Gastroesophageal sphincter (tissue), 4 donors: ENCODE data around the gene E2F2. TPM values are rescaled to one million over a fixed set of nuclear protein-coding genes. Genes with fewer than 3 reads are reported as not detected.

Experiments used
- ATAC-seq: fragments of 150-250 bp; one replicate; pipeline ENCODE4 v1.9.1; 2016; ENCODE audit warnings: mild to moderate bottlenecking, moderate library complexity
- H3K27ac ChIP-seq, 4 donors: fragments of 200-600 bp; sonication (generic) in 3 of 4; 1 replicate in 3 of 4; 2 replicates in 1 of 4; pipeline ENCODE4 v1.5.1; 2016 to 2019
- H3K27me3 ChIP-seq: fragments of 200-600 bp; sonication (generic); one replicate; pipeline ENCODE4 v1.5.1; 2019
- H3K36me3 ChIP-seq, 2 donors: fragments of 200-600 bp; sonication (generic); one replicate each; pipeline ENCODE4 v1.5.1; 2019; ENCODE audit warnings: control low read depth in 1 of 2
- H3K4me1 ChIP-seq, 3 donors: fragments of 200-600 bp; sonication (generic); 1 replicate in 2 of 3; 2 replicates in 1 of 3; pipeline ENCODE4 v1.5.1; 2016 to 2019; ENCODE audit warnings: control low read depth in 2 of 3
- H3K4me3 ChIP-seq, 2 donors: fragments of 200-600 bp; sonication (generic); one replicate each; pipeline ENCODE4 v1.5.1; 2019; ENCODE audit warnings: mild to moderate bottlenecking in 1 of 2, moderate library complexity in 1 of 2
- H3K9me3 ChIP-seq, 3 donors: fragments of 200-600 bp; sonication (generic); one replicate each; pipeline ENCODE4 v1.5.1; 2017 to 2019; ENCODE audit warnings: control low read depth in 2 of 3
- CTCF ChIP-seq, 4 experiments: fragments of 200-600 bp in 2 of 4; fragments of 450-650 bp in 2 of 4; sonication (generic) in 1 of 4; IDR thresholded peaks; one replicate each; pipeline ENCODE4 v1.5.1; 2017 to 2019; ENCODE audit warnings: antibody characterized with exemption in 4 of 4, mild to moderate bottlenecking in 2 of 4, moderate library complexity in 2 of 4
- EP300 ChIP-seq: sonication (generic); formaldehyde crosslinking; IDR thresholded peaks from one replicate; pipeline ENCODE4 v1.6.1; 2017; ENCODE audit warnings: antibody characterized with exemption, mild to moderate bottlenecking
- POLR2A ChIP-seq, 2 donors: fragments of 450-650 bp; IDR thresholded peaks; one replicate each; pipeline ENCODE4 v1.6.1; 2017; ENCODE audit warnings: antibody characterized with exemption in 2 of 2, mild to moderate bottlenecking in 2 of 2, moderate library complexity in 1 of 2
- POLR2AphosphoS5 ChIP-seq: sonication (generic); formaldehyde crosslinking; IDR thresholded peaks from one replicate; pipeline ENCODE4 v1.6.1; 2017; ENCODE audit warnings: antibody characterized with exemption
- WGBS, 2 donors: methylation state at CpG; one replicate each; pipeline ENCODE4 v1.1.5; 2018; ENCODE audit warnings: low coverage in 1 of 2; 5-methylcytosine and 5-hydroxymethylcytosine counted together
- total RNA-seq, 4 donors: library from RNA; depleted of rRNA; stranded (reverse); fragments of >200 nt; gene quantifications; one replicate each; pipeline ENCODE4 v1.1.0, GENCODE V29; 2016

E2F2 gene
- total RNA-seq, 4 donors from 2014 or later: 0.08 to 0.17 TPM; not detected in 2

GRCh38 chr1:23571465-23571864 lies 40.4 kb upstream of the E2F2 start:
- Histone ChIP-seq H3K9me3 (no peaks in the 10 kb centered on the region), H3K36me3 (no peaks in the 10 kb centered on the region), H3K27me3 (no peaks in the 10 kb centered on the region), H3K4me1 (peaks cover 6 to 44% (median 15%) of the 10 kb centered on the region in 3 donors), H3K27ac (no peak overlapping the region), H3K4me3 (no peak overlapping the region)
- ATAC-seq: no peak
- TF ChIP-seq EP300 (no peak), POLR2AphosphoS5 (no peak), POLR2A (IDR thresholded peaks at IDR 0.05) (no peak), CTCF (IDR thresholded peaks at IDR 0.05) (no peak)
- WGBS, 2 donors: 38% methylated on average over 1 of the region's 3 CpGs; no CpG with 5 or more reads in 1 of the 2 donors

- H3K9me3 ChIP-seq: no peaks in the 10 kb centered on the region
- H3K36me3 ChIP-seq: no peaks in the 10 kb centered on the region
- peaks cover 0 to 44% (median 11%) of the 10 kb centered on the region in 3 donors for H3K4me1 ChIP-seq
- TF ChIP-seq POLR2AphosphoS5 (no peak), EP300 (no peak), CTCF (IDR thresholded peaks at IDR 0.05) (no peak), POLR2A (IDR thresholded peaks at IDR 0.05) (no peak)
- no peak for ATAC-seq
- 83 to 92% methylated on average over 3 to 4 of the region's 4 CpGs for WGBS, 2 donors
- no peak overlapping the region for H3K4me3 ChIP-seq
- peak overlapping the region in 1 of 4 donors; percentile 91 for H3K27ac ChIP-seq
- no peaks in the 10 kb centered on the region for H3K27me3 ChIP-seq
Observed at GRCh38 chr1:23570001-23570691, 39.1 kb upstream of the E2F2 start.

- Histone ChIP-seq H3K27ac (peak overlapping the region; percentile 64 to 98 (median 88)), H3K9me3 (no peaks in the 10 kb centered on the region), H3K36me3 (no peaks in the 10 kb centered on the region), H3K4me1 (peaks cover 0 to 56% (median 24%) of the 10 kb centered on the region in 3 donors), H3K27me3 (no peaks in the 10 kb centered on the region), H3K4me3 (peak overlapping the region; percentile 51 to 68)
- TF ChIP-seq POLR2AphosphoS5 (no peak), EP300 (no peak), POLR2A (IDR thresholded peaks at IDR 0.05) (no peak), CTCF (IDR thresholded peaks at IDR 0.05) (no peak)
- ATAC-seq: peak; percentile 37
- WGBS, 2 donors: 20 to 26% methylated on average over 6 to 12 of the region's 16 CpGs
Observed at GRCh38 chr1:23568608-23569383, 37.8 kb upstream of the E2F2 start.

GRCh38 chr1:23567996-23568607 lies 37.1 kb upstream of the E2F2 start:
- H3K4me3 ChIP-seq: peak overlapping the region; percentile 51 to 68
- peaks cover 0 to 63% (median 31%) of the 10 kb centered on the region in 3 donors for H3K4me1 ChIP-seq
- H3K27ac ChIP-seq: peak overlapping the region; percentile 64 to 98 (median 88)
- no peaks in the 10 kb centered on the region for H3K9me3 ChIP-seq
- H3K27me3 ChIP-seq: no peaks in the 10 kb centered on the region
- no peak for TF ChIP-seq CTCF (IDR thresholded peaks at IDR 0.05)
- TF ChIP-seq POLR2A (IDR thresholded peaks at IDR 0.05): peak in 1 of 2 donors; percentile 10
- no peak for TF ChIP-seq EP300
- 3% methylated on average over 7 to 9 of the region's 66 CpGs for WGBS, 2 donors
- H3K36me3 ChIP-seq: no peaks in the 10 kb centered on the region
- ATAC-seq: peak; percentile 34
